Left lobe of liver (tissue), 2 donors: ENCODE data around the gene TIA1. TPM values are rescaled to one million over a fixed set of nuclear protein-coding genes. Genes with fewer than 3 reads are reported as not detected.

ENCODE experiments used
- ATAC-seq: fragments of 200-7000 bp; cut with Tn5 transposase; one replicate; pipeline ENCODE4 v1.9.1; 2020; ENCODE audit warnings: mild to moderate bottlenecking, moderate library complexity
- DNase-seq: peaks from one replicate; pipeline ENCODE4 v3.0.0-alpha.2; 2020; ENCODE audit warnings: low spot score
- total RNA-seq: library from RNA; stranded (reverse); gene quantifications from one replicate; pipeline ENCODE4 v1.2.1, GENCODE V29; 2021
- donor health status: DM: no; HTN: no; CAD: no; lungs with moderate emphysema.
- donor health status: DM: no; HTN: yes; CAD: no.

Gene TIA1
- total RNA-seq, 1 donor from 2014 or later, result 45.1 TPM

DNA sequence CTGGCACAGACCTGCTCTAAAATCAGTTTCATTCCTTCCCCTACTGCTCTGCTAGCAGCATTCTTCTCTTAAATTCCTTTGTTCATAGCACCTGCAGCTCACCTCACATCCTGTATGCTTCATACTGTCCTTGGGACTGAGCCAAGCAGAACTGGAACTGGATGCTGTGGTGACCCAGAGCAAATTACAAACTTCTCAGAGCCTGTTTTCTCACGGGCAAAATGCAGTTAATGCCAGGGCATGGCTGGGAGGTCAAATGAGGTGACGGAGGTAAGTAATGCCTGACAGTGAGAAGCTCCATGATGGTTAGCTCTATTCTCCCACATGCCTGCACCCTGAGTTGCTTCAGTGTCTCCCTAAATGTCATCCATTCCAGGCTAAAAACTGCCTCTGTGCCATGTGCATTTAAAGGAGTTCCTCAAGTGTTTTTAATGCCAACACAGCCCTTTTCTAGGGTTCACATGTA is 87.3 kb downstream of the TIA1 start:
- DNase-seq (no peak), ATAC-seq (no peak)

DNA sequence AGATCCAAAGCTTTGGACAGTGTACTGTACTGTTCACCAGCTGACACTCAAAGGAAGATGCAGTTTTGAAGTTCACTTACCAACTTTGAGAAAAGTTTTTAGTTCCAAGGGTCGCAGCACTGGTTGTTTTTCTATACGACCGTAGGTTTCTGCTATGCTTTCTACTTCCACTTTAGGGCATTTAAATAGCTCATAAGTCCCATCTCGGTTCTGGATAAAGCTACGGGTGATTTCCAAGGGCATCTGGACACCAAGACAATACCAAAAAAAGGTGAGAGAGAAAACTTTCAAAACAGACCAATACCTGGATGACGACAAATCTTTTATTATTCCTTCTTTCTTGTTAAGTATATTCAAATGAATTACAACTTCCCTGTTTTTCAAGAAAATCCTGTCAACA is 87.9 kb downstream of the TIA1 start:
- ATAC-seq (no peak), DNase-seq (no peak)

Other genes with a start within 250 kb of the TIA1 start
- 161 TPM for gene PCBP1, start 161.2 kb downstream of the TIA1 start, total RNA-seq
- 19.1 TPM for gene C2orf42, start 57.6 kb downstream of the TIA1 start, total RNA-seq
- gene PCYOX1, start 9.5 kb upstream of the TIA1 start, total RNA-seq, result 126 TPM
- gene SNRPG, start 45.1 kb upstream of the TIA1 start, total RNA-seq, result 44.2 TPM
- gene FAM136A, start 53.4 kb upstream of the TIA1 start, total RNA-seq, result 24.3 TPM